Endometrial microvascular endothelial cells (primary cell): ENCODE measurements around the gene RASSF4. TPM values are rescaled to one million over a fixed set of nuclear protein-coding genes. Genes with fewer than 3 reads are reported as not detected.

Experiments
- in situ Hi-C: cut with HindIII; loops from 2 replicates; pipeline ENCODE4 v1.10.0; 2017; ENCODE audit warnings: low sequenced_read_pairs, low pct_unique_long_range_greater_than_20kb; ENCODE audit errors: inconsistent ontology term
- total RNA-seq: library from RNA; depleted of rRNA; stranded (reverse); fragments of >200 nt; gene quantifications from one replicate; pipeline ENCODE4 v1.2.3, GENCODE V29; 2015; ENCODE audit errors: inconsistent ontology term

The RASSF4 gene
- total RNA-seq, 1 donor from 2014 or later = 0.28 TPM

- in situ Hi-C loops = no loop called here
Measured at GRCh38 chr10:44979281-44980191, 19.9 kb downstream of the RASSF4 start.

- in situ Hi-C loops = no loop called here
Measured at GRCh38 chr10:44980309-44981171, 20.9 kb downstream of the RASSF4 start.

- in situ Hi-C loops = no loop called here
Measured at GRCh38 chr10:44981172-44982113, 21.8 kb downstream of the RASSF4 start.

- in situ Hi-C loops = no loop called here
Measured at GRCh38 chr10:44982114-44982460, 22.5 kb downstream of the RASSF4 start.

GRCh38 chr10:44982496-44982895 is 22.9 kb downstream of the RASSF4 start:
- in situ Hi-C loops = no loop called here

GRCh38 chr10:44983066-44983894 is 23.7 kb downstream of the RASSF4 start:
- in situ Hi-C loops = no loop called here

- in situ Hi-C loops = no loop called here
Measured at GRCh38 chr10:44983895-44984278, 24.3 kb downstream of the RASSF4 start.

- in situ Hi-C loops = no loop called here
Measured at GRCh38 chr10:44984671-44985101, 25.1 kb downstream of the RASSF4 start.

- in situ Hi-C loops = no loop called here
Measured at GRCh38 chr10:44985175-44985681, 25.6 kb downstream of the RASSF4 start.

- in situ Hi-C loops = no loop called here
Measured at GRCh38 chr10:44986179-44986578, 26.6 kb downstream of the RASSF4 start.

GRCh38 chr10:44986670-44987069 is 27.1 kb downstream of the RASSF4 start:
- in situ Hi-C loops = no loop called here

GRCh38 chr10:44988957-44989585 is 29.5 kb downstream of the RASSF4 start:
- in situ Hi-C loops = no loop called here

GRCh38 chr10:44989597-44990301 is 30.1 kb downstream of the RASSF4 start:
- in situ Hi-C loops = no loop called here

- in situ Hi-C loops = no loop called here
Measured at GRCh38 chr10:44990302-44990655, 30.7 kb downstream of the RASSF4 start.

GRCh38 chr10:44990965-44991364 is 31.4 kb downstream of the RASSF4 start:
- in situ Hi-C loops = no loop called here

- in situ Hi-C loops = no loop called here
Measured at GRCh38 chr10:44991571-44991970, 32.0 kb downstream of the RASSF4 start.
